Endodermal cell (in vitro differentiated cells): ENCODE data around the gene KRTAP5-9. TPM values are rescaled to one million over a fixed set of nuclear protein-coding genes. Genes with fewer than 3 reads are reported as not detected.

Experiments used
- DNase-seq: peaks from one replicate; pipeline ENCODE4 v3.0.0-alpha.2; 2017
- H3K27ac ChIP-seq: 2 replicates; pipeline ENCODE4 v1.5.1; 2013; ENCODE audit warnings: mild to moderate bottlenecking, low read depth, low read length, moderate library complexity
- H3K27me3 ChIP-seq: 2 replicates; pipeline ENCODE4 v1.6.1; 2013; ENCODE audit warnings: mild to moderate bottlenecking, low read length, moderate library complexity; ENCODE audit not compliant: insufficient read depth, control insufficient read depth, poor library complexity, severe bottlenecking
- H3K36me3 ChIP-seq: 2 replicates; pipeline ENCODE4 v1.7.0; 2013; ENCODE audit warnings: mild to moderate bottlenecking, low read length, moderate library complexity; ENCODE audit not compliant: control insufficient read depth, insufficient read depth
- H3K4me1 ChIP-seq: one replicate; pipeline ENCODE4 v1.7.0; 2013; ENCODE audit warnings: low read length; ENCODE audit not compliant: control insufficient read depth, insufficient read depth
- H3K4me3 ChIP-seq: 2 replicates; pipeline ENCODE4 v1.5.1; 2013; ENCODE audit warnings: mild to moderate bottlenecking, low read length, moderate library complexity
- H3K9ac ChIP-seq: 2 replicates; pipeline ENCODE4 v1.6.1; 2013; ENCODE audit warnings: mild to moderate bottlenecking, low read length, moderate library complexity; ENCODE audit not compliant: poor library complexity, severe bottlenecking; ENCODE audit errors: extremely low read depth
- H3K9me3 ChIP-seq: 2 replicates; pipeline ENCODE4 v1.6.1; 2013; ENCODE audit warnings: mild to moderate bottlenecking, low read length, moderate library complexity; ENCODE audit not compliant: control insufficient read depth
- H3K27ac Mint-ChIP-seq: 2 replicates; pipeline ENCODE4 v1.8.0; 2020; ENCODE audit warnings: mixed read lengths
- H3K27me3 Mint-ChIP-seq: 2 replicates; pipeline ENCODE4 v1.8.0; 2021; ENCODE audit warnings: mild to moderate bottlenecking, mixed read lengths; ENCODE audit not compliant: insufficient read depth
- H3K36me3 Mint-ChIP-seq: 2 replicates; pipeline ENCODE4 v1.8.0; 2020; ENCODE audit warnings: low read depth, mixed read lengths
- H3K4me1 Mint-ChIP-seq: 2 replicates; pipeline ENCODE4 v1.8.0; 2020; ENCODE audit warnings: mixed read lengths
- H3K4me3 Mint-ChIP-seq: 2 replicates; pipeline ENCODE4 v1.8.0; 2020; ENCODE audit warnings: mild to moderate bottlenecking, moderate library complexity, mixed read lengths
- H3K9me3 Mint-ChIP-seq: 2 replicates; pipeline ENCODE4 v1.8.0; 2020; ENCODE audit warnings: mild to moderate bottlenecking, mixed read lengths
- CTCF ChIP-seq: fragments of 200-600 bp; sonication (generic); conservative IDR thresholded peaks from 2 replicates; pipeline ENCODE4 v1.5.0; 2021; ENCODE audit warnings: antibody characterized with exemption, mild to moderate bottlenecking
- WGBS, 2 experiments: methylation state at CpG; one replicate each; pipeline versions ENCODE4 v1.1.5 to v1.1.7; 2013; ENCODE audit warnings: missing lambda C conversion rate in 2 of 2, mixed read lengths in 1 of 2; ENCODE audit not compliant: insufficient coverage in 1 of 2, insufficient read length in 1 of 2; 5-methylcytosine and 5-hydroxymethylcytosine counted together
- total RNA-seq, 2 donors: library from RNA; stranded (reverse); fragmentation: NEBNext Ultra II Directional in 1 of 2; extraction: Animal tissue kit (Norgen Biotek cat#: 25700) in 1 of 2; gene quantifications; 2 replicates in 1 of 2; 3 replicates in 1 of 2; pipeline ENCODE4 v1.2.1, GENCODE V29; 2021

Gene KRTAP5-9
- total RNA-seq, 2 donors from 2014 or later, result 0.31 TPM; not detected in 1

DNA sequence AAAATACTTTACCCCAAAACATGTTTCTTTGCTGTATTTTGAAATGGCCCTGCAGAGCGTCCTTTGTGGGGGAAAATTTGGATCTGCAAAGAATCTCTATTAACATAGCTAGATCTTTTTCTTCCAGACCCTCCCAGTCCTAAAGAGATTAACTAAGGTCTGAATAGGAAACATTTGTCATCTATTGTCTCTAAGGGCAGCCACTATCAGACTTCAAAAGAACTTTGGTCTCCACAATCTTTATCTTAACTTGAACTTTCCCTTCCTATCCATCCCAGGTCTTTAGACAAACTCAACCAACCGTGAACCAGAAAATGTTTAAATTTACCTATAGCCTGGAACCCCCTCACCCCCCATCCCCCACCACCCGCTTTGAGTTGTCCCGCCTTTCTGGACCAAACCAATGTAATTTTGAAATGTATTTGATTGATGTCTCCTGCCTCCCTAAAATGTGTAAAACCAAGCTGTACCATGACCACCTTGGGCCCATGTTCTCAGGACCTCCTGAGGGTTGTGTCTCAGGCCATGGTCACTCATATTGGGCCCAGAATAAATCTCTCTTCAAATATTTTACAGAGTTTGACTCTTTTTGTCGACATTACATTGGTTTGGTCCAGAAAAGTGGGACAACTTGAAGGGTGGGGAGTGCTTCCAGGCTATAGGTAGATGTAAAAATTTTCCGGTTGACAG, 3.5 kb upstream of the KRTAP5-9 start:
- no peaks in the 10 kb centered on the region for H3K36me3 ChIP-seq
- Mint-ChIP-seq H3K27ac (peak overlapping the region; percentile 16), H3K9me3 (peaks cover 36% of the 10 kb centered on the region), H3K36me3 (peaks cover 10% of the 10 kb centered on the region), H3K4me1 (peaks cover 25% of the 10 kb centered on the region), H3K27me3 (peaks cover 17% of the 10 kb centered on the region), H3K4me3 (peak overlapping the region; percentile 5)
- TF ChIP-seq CTCF, result no peak
- DNase-seq, result no peak
- peak overlapping the region; percentile 51 for H3K4me3 ChIP-seq
- peaks cover 24% of the 10 kb centered on the region for H3K9me3 ChIP-seq
- H3K27ac ChIP-seq, result no peak overlapping the region
- 64 to 68% methylated on average over 3 of the region's 6 CpGs for WGBS, 2 experiments
- H3K4me1 ChIP-seq, result peaks cover 19% of the 10 kb centered on the region
- H3K9ac ChIP-seq, result no peak overlapping the region
- H3K27me3 ChIP-seq, result no peaks in the 10 kb centered on the region

GRCh38 chr11:71545405-71545966, 2.7 kb upstream of the KRTAP5-9 start:
- Mint-ChIP-seq H3K4me3 (no peak overlapping the region), H3K36me3 (peaks cover 10% of the 10 kb centered on the region), H3K4me1 (peaks cover 25% of the 10 kb centered on the region), H3K27me3 (peaks cover 24% of the 10 kb centered on the region), H3K9me3 (peaks cover 32% of the 10 kb centered on the region), H3K27ac (peak overlapping the region; percentile 14)
- H3K9me3 ChIP-seq, result peaks cover 22% of the 10 kb centered on the region
- no peak overlapping the region for H3K27ac ChIP-seq
- H3K4me3 ChIP-seq, result peak overlapping the region; percentile 71
- H3K27me3 ChIP-seq, result no peaks in the 10 kb centered on the region
- no peaks in the 10 kb centered on the region for H3K36me3 ChIP-seq
- 95% methylated on average over 8 to 12 of the region's 12 CpGs for WGBS, 2 experiments
- H3K4me1 ChIP-seq, result peaks cover 19% of the 10 kb centered on the region
- DNase-seq, result no peak
- no peak overlapping the region for H3K9ac ChIP-seq
- TF ChIP-seq CTCF, result no peak

DNA sequence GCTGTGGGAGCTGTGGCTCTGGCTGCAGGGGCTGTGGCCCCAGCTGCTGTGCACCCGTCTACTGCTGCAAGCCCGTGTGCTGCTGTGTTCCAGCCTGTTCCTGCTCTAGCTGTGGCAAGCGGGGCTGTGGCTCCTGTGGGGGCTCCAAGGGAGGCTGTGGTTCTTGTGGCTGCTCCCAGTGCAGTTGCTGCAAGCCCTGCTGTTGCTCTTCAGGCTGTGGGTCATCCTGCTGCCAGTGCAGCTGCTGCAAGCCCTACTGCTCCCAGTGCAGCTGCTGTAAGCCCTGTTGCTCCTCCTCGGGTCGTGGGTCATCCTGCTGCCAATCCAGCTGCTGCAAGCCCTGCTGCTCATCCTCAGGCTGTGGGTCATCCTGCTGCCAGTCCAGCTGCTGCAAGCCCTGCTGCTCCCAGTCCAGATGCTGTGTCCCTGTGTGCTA, 514 bp downstream of the KRTAP5-9 start:
- Mint-ChIP-seq H3K36me3 (peaks cover 5% of the 10 kb centered on the region), H3K27me3 (peaks cover 28% of the 10 kb centered on the region)

More for the DNA sequence above, 514 bp downstream of the KRTAP5-9 start:
- Histone ChIP-seq H3K36me3 (no peaks in the 10 kb centered on the region), H3K9me3 (peaks cover 11% of the 10 kb centered on the region), H3K27me3 (no peaks in the 10 kb centered on the region), H3K4me3 (no peak overlapping the region), H3K9ac (no peak overlapping the region), H3K27ac (no peak overlapping the region), H3K4me1 (peaks cover 16% of the 10 kb centered on the region)
- Mint-ChIP-seq H3K27ac (no peak overlapping the region), H3K4me1 (peaks cover 18% of the 10 kb centered on the region), H3K9me3 (peaks cover 17% of the 10 kb centered on the region), H3K4me3 (no peak overlapping the region)
- 33 to 88% methylated on average over 2 to 5 of the region's 5 CpGs for WGBS, 2 experiments
- no peak for TF ChIP-seq CTCF
- no peak for DNase-seq
